Measurements from ENCODE around the gene TGFBR3. TPM values are rescaled to one million over a fixed set of nuclear protein-coding genes. Genes with fewer than 3 reads are reported as not detected.

Gene TGFBR3
- total RNA-seq, 4 donors from 2014 or later: 116 to 306 (median 171) TPM

DNA sequence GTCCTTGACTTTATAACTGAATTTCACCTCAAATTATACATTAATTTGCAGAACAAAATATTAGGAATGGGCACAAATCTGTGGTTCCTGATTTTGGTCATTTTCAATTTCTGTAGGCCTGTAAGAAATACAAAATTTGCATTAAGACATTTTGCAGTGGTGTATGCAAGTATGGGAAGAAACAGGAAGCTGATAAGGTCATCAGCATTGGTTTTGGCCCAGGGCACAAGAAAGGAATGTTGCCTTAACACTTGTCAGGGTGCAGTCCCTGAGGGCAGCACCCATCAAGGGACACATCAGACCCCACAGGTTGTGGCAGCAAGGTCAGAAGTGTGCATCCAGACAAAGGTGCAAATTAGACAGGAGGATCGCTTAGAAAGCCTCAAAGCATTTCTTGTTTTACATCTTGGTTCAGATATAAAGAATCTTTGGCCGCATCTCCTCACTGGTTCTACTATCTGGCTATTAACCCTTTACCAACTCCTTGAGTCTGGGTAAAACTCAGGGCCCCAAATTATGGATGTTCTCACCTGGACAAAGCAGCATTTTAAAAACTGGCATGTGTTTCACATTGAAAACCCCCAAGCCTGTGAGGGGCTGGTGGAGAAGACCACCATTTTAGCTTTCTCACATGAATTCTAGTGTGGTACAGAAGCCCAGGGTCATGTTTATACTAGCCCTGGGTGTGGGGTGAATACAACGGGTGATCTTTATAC is 202.9 kb downstream of the TGFBR3 start:
- H3K9me3 ChIP-seq: no peaks in the 10 kb centered on the region
- H3K36me3 ChIP-seq: peaks cover 0 to 18% (median 0%) of the 10 kb centered on the region in 3 donors
- 57 to 61% methylated on average over 3 of the region's 3 CpGs for WGBS, 2 donors
- TF ChIP-seq POLR2A (IDR thresholded peaks at IDR 0.05): no peak
- TF ChIP-seq EP300 (IDR thresholded peaks at IDR 0.05): no peak
- no peak for TF ChIP-seq CTCF (IDR thresholded peaks at IDR 0.05)
- H3K4me3 ChIP-seq: no peak overlapping the region
- H3K27ac ChIP-seq: peak overlapping the region; percentile 31 to 78 (median 60)
- no peaks in the 10 kb centered on the region for H3K27me3 ChIP-seq
- DNase-seq (ENCODE audit: low spot score in 2 of 2): no peak
- peaks cover 0 to 52% (median 25%) of the 10 kb centered on the region in 4 donors for H3K4me1 ChIP-seq

DNA sequence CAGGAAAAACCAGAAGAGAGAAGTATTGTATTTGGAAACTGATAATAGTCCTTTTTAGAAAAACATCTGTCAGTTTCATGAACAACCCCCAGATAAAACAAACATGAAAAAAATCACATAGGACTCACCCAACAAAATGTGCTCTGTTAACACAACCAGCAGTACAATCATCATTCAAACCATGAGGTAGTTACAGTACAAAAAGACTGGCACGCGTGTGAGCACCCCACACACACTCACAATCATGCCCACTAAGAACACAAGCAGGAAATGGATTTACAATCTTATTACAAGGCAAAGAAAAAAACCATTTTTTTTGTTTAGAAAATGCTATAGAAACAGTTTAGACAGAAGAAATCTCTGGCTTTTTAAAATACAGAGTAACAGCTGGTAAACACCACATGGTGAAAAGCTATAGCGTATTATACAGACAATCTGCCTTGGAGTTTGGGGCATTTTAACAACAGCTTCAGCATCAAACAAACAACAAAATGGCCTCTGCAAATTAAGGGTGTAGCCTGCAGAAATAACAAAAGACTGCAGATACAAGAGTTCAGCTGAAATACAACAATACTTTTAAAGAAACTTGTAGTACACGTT is 205.3 kb downstream of the TGFBR3 start:
- Histone ChIP-seq H3K4me1 (peaks cover 0 to 29% (median 24%) of the 10 kb centered on the region in 4 donors), H3K27me3 (no peaks in the 10 kb centered on the region), H3K9me3 (no peaks in the 10 kb centered on the region), H3K4me3 (no peak overlapping the region), H3K36me3 (peaks cover 0 to 12% (median 0%) of the 10 kb centered on the region in 3 donors), H3K27ac (peak overlapping the region in 2 of 4 donors; percentile 1 to 52)
- DNase-seq (ENCODE audit: low spot score in 2 of 2): no peak
- TF ChIP-seq CTCF (IDR thresholded peaks at IDR 0.05) (no peak), POLR2A (IDR thresholded peaks at IDR 0.05) (no peak), EP300 (IDR thresholded peaks at IDR 0.05) (no peak)
- 54 to 56% methylated on average over 4 of the region's 4 CpGs for WGBS, 2 donors

GRCh38 chr1:91679446-91679845 is 206.5 kb downstream of the TGFBR3 start:
- H3K27me3 ChIP-seq: no peaks in the 10 kb centered on the region
- peaks cover under 1 to 19% (median 15%) of the 10 kb centered on the region in 4 donors for H3K4me1 ChIP-seq
- peak overlapping the region in 2 of 4 donors; percentile 1 to 13 for H3K27ac ChIP-seq
- H3K36me3 ChIP-seq: peaks cover 0 to 12% (median 0%) of the 10 kb centered on the region in 3 donors
- no peaks in the 10 kb centered on the region for H3K9me3 ChIP-seq
- no peak for TF ChIP-seq POLR2A (IDR thresholded peaks at IDR 0.05)
- no peak for DNase-seq (ENCODE audit: low spot score in 2 of 2)
- H3K4me3 ChIP-seq: no peak overlapping the region
- 90 to 91% methylated on average over 4 of the region's 4 CpGs for WGBS, 2 donors

GRCh38 chr1:91676030-91676429 is 209.9 kb downstream of the TGFBR3 start:
- TF ChIP-seq CTCF (IDR thresholded peaks at IDR 0.05): no peak
- no peak for TF ChIP-seq EP300 (IDR thresholded peaks at IDR 0.05)
- TF ChIP-seq POLR2A (IDR thresholded peaks at IDR 0.05): no peak
- 96 to 99% methylated on average over 2 of the region's 2 CpGs for WGBS, 2 donors
- no peak for DNase-seq (ENCODE audit: low spot score in 2 of 2)

GRCh38 chr1:91674107-91674506 is 211.8 kb downstream of the TGFBR3 start:
- whole genome bisulfite sequencing, 2 donors: 54 to 60% methylated on average over 2 of the region's 2 CpGs
- Histone ChIP-seq H3K27me3 (no peaks in the 10 kb centered on the region), H3K36me3 (no peaks in the 10 kb centered on the region), H3K4me3 (no peak overlapping the region), H3K27ac (peak overlapping the region in 2 of 4 donors; percentile 19 to 70), H3K4me1 (peaks cover 0 to 14% (median 7%) of the 10 kb centered on the region in 4 donors), H3K9me3 (no peaks in the 10 kb centered on the region)
- DNase-seq (ENCODE audit: low spot score in 2 of 2): no peak
- TF ChIP-seq EP300 (IDR thresholded peaks at IDR 0.05): no peak
- no peak for TF ChIP-seq CTCF (IDR thresholded peaks at IDR 0.05)
- TF ChIP-seq POLR2A (IDR thresholded peaks at IDR 0.05): no peak

More at GRCh38 chr1:91676030-91676429, 209.9 kb downstream of the TGFBR3 start:
- Histone ChIP-seq H3K36me3 (no peaks in the 10 kb centered on the region), H3K27me3 (no peaks in the 10 kb centered on the region), H3K4me3 (no peak overlapping the region), H3K4me1 (peaks cover 0 to 21% (median 8%) of the 10 kb centered on the region in 4 donors), H3K27ac (no peak overlapping the region), H3K9me3 (no peaks in the 10 kb centered on the region)
